Activated B cell treated with CpG ODN at 0.5 μM for 24 hours (primary cell): ENCODE data around the gene SLC9A9. TPM values are rescaled to one million over a fixed set of nuclear protein-coding genes. Genes with fewer than 3 reads are reported as not detected.
A peak's percentile ranks its signal among the peaks of the same experiment; 100 is the strongest.

ENCODE experiments used
- ATAC-seq: fragments of 200-7000 bp; cut with Tn5 transposase; one replicate; pipeline ENCODE4 v1.10.0; 2021; ENCODE audit warnings: low read depth, mild to moderate bottlenecking, moderate library complexity
- CTCF ChIA-PET: fragments of 350-600 bp; sonication (Branson Sonifier 250); formaldehyde crosslinking; loops from one replicate; lab custom pipeline; 2021; ENCODE audit warnings: antibody characterized with exemption; lab: Charles Lee
- POLR2A ChIA-PET: fragments of 350-600 bp; sonication (Branson Sonifier 250); formaldehyde crosslinking; loops from one replicate; lab custom pipeline; 2021; ENCODE audit warnings: antibody characterized with exemption; lab: Charles Lee
- DNase-seq: peaks from one replicate; pipeline ENCODE4 v3.0.0; 2022
- H3K27ac Mint-ChIP-seq: one replicate; pipeline ENCODE4 v1.8.0; 2020; ENCODE audit warnings: mixed read lengths
- H3K27me3 Mint-ChIP-seq: one replicate; pipeline ENCODE4 v1.8.0; 2021; ENCODE audit warnings: mixed read lengths
- H3K36me3 Mint-ChIP-seq: one replicate; pipeline ENCODE4 v1.8.0; 2021; ENCODE audit warnings: low read depth, mixed read lengths
- H3K4me1 Mint-ChIP-seq: one replicate; pipeline ENCODE4 v1.8.0; 2021; ENCODE audit warnings: mixed read lengths
- H3K4me3 Mint-ChIP-seq: one replicate; pipeline ENCODE4 v1.8.0; 2020; ENCODE audit warnings: mild to moderate bottlenecking, mixed read lengths
- H3K9me3 Mint-ChIP-seq: one replicate; pipeline ENCODE4 v1.8.0; 2020; ENCODE audit warnings: mixed read lengths
- intact Hi-C: fragments of 100-400 bp; cut with micrococcal nuclease; formaldehyde crosslinking; loops from one replicate; pipeline ENCODE4 v1.15.1; 2024
- total RNA-seq: library from RNA; stranded (reverse); gene quantifications from 2 replicates; pipeline ENCODE4 v1.2.3, GENCODE V29; 2022
- TF ChIP-seq, protein P1 (sequence below): fragments of 200-600 bp; IDR thresholded peaks from one replicate; pipeline ENCODE4 v1.8.0; 2022; ENCODE audit warnings: antibody characterized with exemption, mild to moderate bottlenecking

The SLC9A9 gene
- total RNA-seq, 1 donor from 2014 or later, result 9.4 TPM

- Mint-ChIP-seq H3K4me1 (peaks cover 17% of the 10 kb centered on the region), H3K9me3 (no peaks in the 10 kb centered on the region), H3K4me3 (no peak overlapping the region), H3K27me3 (no peaks in the 10 kb centered on the region), H3K27ac (peak overlapping the region; percentile 5), H3K36me3 (no peaks in the 10 kb centered on the region)
- ATAC-seq, result peak; percentile 66
- ChIA-PET CTCF (interaction anchor here (0.9 kb wide), 1 partner anchor 11 kb away, joined by 3 read pairs; no protein-coding TSS in a partner anchor), POLR2A (interaction anchor here (1.3 kb wide), 1 partner anchor 37 kb away, joined by 3 read pairs; no protein-coding TSS in a partner anchor)
- intact Hi-C loops, result no loop called here
- DNase-seq, result no peak
- TF ChIP-seq, protein P1, sequence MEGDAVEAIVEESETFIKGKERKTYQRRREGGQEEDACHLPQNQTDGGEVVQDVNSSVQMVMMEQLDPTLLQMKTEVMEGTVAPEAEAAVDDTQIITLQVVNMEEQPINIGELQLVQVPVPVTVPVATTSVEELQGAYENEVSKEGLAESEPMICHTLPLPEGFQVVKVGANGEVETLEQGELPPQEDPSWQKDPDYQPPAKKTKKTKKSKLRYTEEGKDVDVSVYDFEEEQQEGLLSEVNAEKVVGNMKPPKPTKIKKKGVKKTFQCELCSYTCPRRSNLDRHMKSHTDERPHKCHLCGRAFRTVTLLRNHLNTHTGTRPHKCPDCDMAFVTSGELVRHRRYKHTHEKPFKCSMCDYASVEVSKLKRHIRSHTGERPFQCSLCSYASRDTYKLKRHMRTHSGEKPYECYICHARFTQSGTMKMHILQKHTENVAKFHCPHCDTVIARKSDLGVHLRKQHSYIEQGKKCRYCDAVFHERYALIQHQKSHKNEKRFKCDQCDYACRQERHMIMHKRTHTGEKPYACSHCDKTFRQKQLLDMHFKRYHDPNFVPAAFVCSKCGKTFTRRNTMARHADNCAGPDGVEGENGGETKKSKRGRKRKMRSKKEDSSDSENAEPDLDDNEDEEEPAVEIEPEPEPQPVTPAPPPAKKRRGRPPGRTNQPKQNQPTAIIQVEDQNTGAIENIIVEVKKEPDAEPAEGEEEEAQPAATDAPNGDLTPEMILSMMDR, result no peak
Measured at GRCh38 chr3:143445118-143445517, 403.1 kb downstream of the SLC9A9 start.

DNA sequence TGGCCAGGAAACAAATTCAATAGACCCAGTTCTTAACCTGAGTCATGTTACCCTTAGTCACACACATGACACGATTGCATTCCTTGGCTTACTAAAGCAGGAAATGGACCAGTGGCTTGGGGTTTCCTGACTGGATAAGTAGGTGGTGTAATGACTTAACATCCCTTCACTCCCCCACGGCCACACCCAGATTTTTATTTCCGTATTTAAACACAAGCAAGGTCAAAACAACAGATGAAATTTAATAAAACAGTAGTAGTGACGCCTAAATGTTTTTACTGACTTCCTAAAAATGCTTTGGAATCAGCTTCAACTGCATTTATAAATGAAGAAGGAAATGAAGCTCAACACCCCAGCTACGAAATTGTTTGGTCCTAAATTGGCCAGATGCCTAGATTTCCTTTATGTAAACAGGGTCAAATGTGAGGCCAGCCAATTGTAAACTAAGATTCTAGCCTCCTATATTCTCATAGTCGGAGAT, 404.4 kb downstream of the SLC9A9 start:
- H3K4me3 Mint-ChIP-seq, result no peak overlapping the region
- H3K36me3 Mint-ChIP-seq, result no peaks in the 10 kb centered on the region
- ATAC-seq (no peak), DNase-seq (no peak)
- TF ChIP-seq, protein P1, result no peak
- ChIA-PET POLR2A (no interaction called here), CTCF (no interaction called here)
- peaks cover 17% of the 10 kb centered on the region for H3K4me1 Mint-ChIP-seq
- no peaks in the 10 kb centered on the region for H3K9me3 Mint-ChIP-seq
- intact Hi-C loops, result no loop called here
- H3K27me3 Mint-ChIP-seq, result no peaks in the 10 kb centered on the region
- peak overlapping the region; percentile 13 for H3K27ac Mint-ChIP-seq

- H3K27ac Mint-ChIP-seq, result no peak overlapping the region
- no peak for ATAC-seq
- no peak for DNase-seq
- ChIA-PET CTCF (no interaction called here), POLR2A (no interaction called here)
- H3K36me3 Mint-ChIP-seq, result no peaks in the 10 kb centered on the region
- peaks cover 17% of the 10 kb centered on the region for H3K4me1 Mint-ChIP-seq
- TF ChIP-seq, protein P1, result no peak
- no peaks in the 10 kb centered on the region for H3K9me3 Mint-ChIP-seq
- intact Hi-C loops, result no loop called here
- H3K27me3 Mint-ChIP-seq, result no peaks in the 10 kb centered on the region
- no peak overlapping the region for H3K4me3 Mint-ChIP-seq
Measured at GRCh38 chr3:143442814-143443447, 405.3 kb downstream of the SLC9A9 start.

GRCh38 chr3:143441516-143442171, 406.6 kb downstream of the SLC9A9 start:
- DNase-seq, result no peak
- POLR2A ChIA-PET, result no interaction called here
- CTCF ChIA-PET, result no interaction called here
- H3K4me3 Mint-ChIP-seq, result no peak overlapping the region
- H3K36me3 Mint-ChIP-seq, result no peaks in the 10 kb centered on the region
- TF ChIP-seq, protein P1, result no peak
- no peaks in the 10 kb centered on the region for H3K27me3 Mint-ChIP-seq
- no peak for ATAC-seq
- no peak overlapping the region for H3K27ac Mint-ChIP-seq
- H3K9me3 Mint-ChIP-seq, result no peaks in the 10 kb centered on the region
- intact Hi-C loops, result no loop called here
- peaks cover 17% of the 10 kb centered on the region for H3K4me1 Mint-ChIP-seq

DNA sequence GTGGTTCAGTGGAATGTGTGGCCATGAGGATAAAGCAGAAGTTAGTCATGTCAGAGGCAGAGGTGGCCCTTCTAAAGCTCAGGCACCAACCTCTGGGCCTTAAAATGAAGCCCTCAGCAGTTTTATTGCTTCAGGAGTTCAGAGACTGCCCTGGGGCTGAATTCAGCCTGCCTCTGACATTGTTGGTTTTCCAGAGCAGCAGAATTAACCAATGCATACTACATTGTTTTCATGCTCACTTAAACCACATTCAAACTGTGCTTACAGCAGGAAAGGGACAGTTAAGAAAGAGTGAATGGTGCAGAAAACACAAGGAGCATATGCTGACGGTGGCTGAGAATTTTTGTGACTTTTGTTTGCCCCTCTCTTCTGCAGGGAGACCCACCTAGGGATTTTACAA, 408.5 kb downstream of the SLC9A9 start:
- ATAC-seq (no peak), DNase-seq (no peak)
- Mint-ChIP-seq H3K27ac (no peak overlapping the region), H3K9me3 (no peaks in the 10 kb centered on the region), H3K36me3 (no peaks in the 10 kb centered on the region), H3K4me3 (no peak overlapping the region), H3K4me1 (peaks cover 14% of the 10 kb centered on the region), H3K27me3 (no peaks in the 10 kb centered on the region)
- TF ChIP-seq, protein P1, result no peak
- ChIA-PET CTCF (no interaction called here), POLR2A (no interaction called here)
- intact Hi-C loops, result no loop called here
